H1 (cell line): ENCODE data around the gene MPST. TPM values are rescaled to one million over a fixed set of nuclear protein-coding genes. Genes with fewer than 3 reads are reported as not detected.

Experiments
- RXRA ChIP-seq: IDR thresholded peaks from 2 replicates; pipeline ENCODE4 v1.6.1; 2011; ENCODE audit warnings: low read depth, mild to moderate bottlenecking, low read length, moderate library complexity; ENCODE audit not compliant: insufficient read depth
- TEAD4 ChIP-seq: IDR thresholded peaks from 2 replicates; pipeline ENCODE4 v1.6.1; 2012; ENCODE audit warnings: low read depth, low read length, inconsistent platforms, mixed read lengths
- polyA plus RNA-seq, 7 experiments: library from polyadenylated mRNA; depleted of rRNA in 3 of 7; stranded (reverse) in 5 of 7; unstranded in 2 of 7; fragments of >200 nt in 5 of 7; fragments of 200-250 nt in 2 of 7; gene quantifications; 1 replicate in 5 of 7; 2 replicates in 1 of 7; 4 replicates in 1 of 7; pipeline versions ENCODE4 v1.2.1 to v1.2.3, GENCODE V29; 2011 to 2013; ENCODE audit warnings: missing spikeins in 2 of 7, mixed read lengths in 2 of 7
- total RNA-seq: library from RNA; stranded (reverse); fragmentation: NEBNext Ultra II Directional; extraction: Animal tissue kit (Norgen Biotek cat#: 25700); gene quantifications from 2 replicates; pipeline ENCODE4 v1.2.1, GENCODE V29; 2021

MPST gene
- total and polyA plus RNA-seq, 2 of the 8 experiments (the other 6 are each of a cell fraction or from before 2014, with no cell fraction given): 86.0 to 124 TPM

GRCh38 chr22:37019309-37020191 lies at the start of gene MPST, which contains the start of gene TST (continued):
- TF ChIP-seq TEAD4: no peak
- TF ChIP-seq RXRA: no peak
